HG03097 (cell line): ENCODE data around the gene PLCD1.

ENCODE experiments used
- ATAC-seq: cut with Tn5 transposase; IDR thresholded peaks from one replicate; pipeline ENCODE4 v1.9.1; 2021; ENCODE audit not compliant: unreplicated experiment, low FRiP score

Gene PLCD1

GRCh38 chr3:37968813-37969595, 60.4 kb downstream of the PLCD1 start:
- no peak for ATAC-seq

GRCh38 chr3:37968199-37968598, 61.2 kb downstream of the PLCD1 start:
- ATAC-seq: no peak

- ATAC-seq: no peak
These were observed 62.1 kb downstream of the PLCD1 start for GRCh38 chr3:37967260-37967881.

- no peak for ATAC-seq
These were observed 64.7 kb downstream of the PLCD1 start for GRCh38 chr3:37964716-37965115.

- no peak for ATAC-seq
These were observed 65.3 kb downstream of the PLCD1 start for GRCh38 chr3:37964146-37964545.

GRCh38 chr3:37963635-37964034, 65.8 kb downstream of the PLCD1 start:
- ATAC-seq: no peak

GRCh38 chr3:37963016-37963415, 66.4 kb downstream of the PLCD1 start:
- ATAC-seq: no peak

- ATAC-seq: no peak
These were observed 67.6 kb downstream of the PLCD1 start for GRCh38 chr3:37961622-37962431.

- ATAC-seq: no peak
These were observed 71.9 kb downstream of the PLCD1 start for GRCh38 chr3:37957539-37957936.
